Colonic mucosa (tissue), 4 donors: Measurements from ENCODE around the gene ELP4. TPM values are rescaled to one million over a fixed set of nuclear protein-coding genes. Genes with fewer than 3 reads are reported as not detected.

Experiments
- DNase-seq: peaks from one replicate; pipeline ENCODE4 v3.0.0-alpha.2; 2020
- H3K27ac ChIP-seq: fragments of 200-600 bp; one replicate; pipeline ENCODE4 v1.8.0; 2021
- H3K27me3 ChIP-seq: fragments of 200-600 bp; one replicate; pipeline ENCODE4 v1.8.0; 2021
- H3K36me3 ChIP-seq: fragments of 200-600 bp; one replicate; pipeline ENCODE4 v1.8.0; 2021
- H3K4me1 ChIP-seq: fragments of 200-600 bp; one replicate; pipeline ENCODE4 v1.8.0; 2021; ENCODE audit warnings: mild to moderate bottlenecking
- H3K4me3 ChIP-seq: fragments of 200-600 bp; one replicate; pipeline ENCODE4 v1.8.0; 2021
- H3K9ac ChIP-seq, 2 donors: one replicate each; pipeline ENCODE4 v1.7.0; 2013; ENCODE audit warnings: control low read depth in 2 of 2, low read depth in 2 of 2, low read length in 2 of 2
- H3K9me3 ChIP-seq: fragments of 200-600 bp; one replicate; pipeline ENCODE4 v1.8.0; 2021
- intact Hi-C: fragments of 100-400 bp; cut with DNase I; formaldehyde crosslinking; loops from one replicate; pipeline ENCODE4 v1.14.1; 2022
- total RNA-seq, 2 donors: library from RNA; stranded (reverse); fragmentation: NEBNext Ultra II Directional in 1 of 2; extraction: Animal tissue kit (Norgen Biotek cat#: 25700) in 1 of 2; gene quantifications; one replicate each; pipeline ENCODE4 v1.2.1, GENCODE V29; 2021
- TF ChIP-seq, protein P1 (sequence below): fragments of 200-600 bp; IDR thresholded peaks from one replicate; pipeline ENCODE4 v1.8.0; 2022; ENCODE audit warnings: antibody characterized with exemption, mild to moderate bottlenecking
- donor health status: healthy.
- donor health status: DM: no; HTN: no; CAD: no.
- donor health status: DM: no; HTN: no; CAD: no.

Gene ELP4
- total RNA-seq, 2 donors from 2014 or later: 17.0 to 22.8 TPM

DNA sequence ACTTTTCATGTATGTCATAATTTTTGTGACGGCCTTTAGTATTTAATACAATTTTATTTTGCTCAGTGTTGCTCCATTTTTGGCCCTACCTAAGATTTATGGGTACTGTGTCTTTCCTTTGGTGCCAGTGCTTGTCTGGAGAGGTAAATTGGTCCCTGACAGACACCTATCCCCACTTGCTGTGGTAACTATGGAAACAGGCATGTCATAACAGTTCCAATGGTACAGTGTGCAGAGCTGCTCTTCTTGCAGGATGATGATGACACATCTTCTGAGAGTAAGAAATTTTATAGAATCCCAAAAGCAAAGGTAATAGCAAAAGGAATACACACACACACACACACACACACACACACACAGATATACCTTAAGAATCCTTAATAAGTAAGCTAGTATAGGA lies 118.5 kb downstream of the ELP4 start:
- no peak overlapping the region for H3K27ac ChIP-seq
- H3K9me3 ChIP-seq: no peaks in the 10 kb centered on the region
- no peaks in the 10 kb centered on the region for H3K36me3 ChIP-seq
- intact Hi-C loops: no loop called here
- no peak overlapping the region for H3K9ac ChIP-seq
- no peaks in the 10 kb centered on the region for H3K27me3 ChIP-seq
- TF ChIP-seq, protein P1, sequence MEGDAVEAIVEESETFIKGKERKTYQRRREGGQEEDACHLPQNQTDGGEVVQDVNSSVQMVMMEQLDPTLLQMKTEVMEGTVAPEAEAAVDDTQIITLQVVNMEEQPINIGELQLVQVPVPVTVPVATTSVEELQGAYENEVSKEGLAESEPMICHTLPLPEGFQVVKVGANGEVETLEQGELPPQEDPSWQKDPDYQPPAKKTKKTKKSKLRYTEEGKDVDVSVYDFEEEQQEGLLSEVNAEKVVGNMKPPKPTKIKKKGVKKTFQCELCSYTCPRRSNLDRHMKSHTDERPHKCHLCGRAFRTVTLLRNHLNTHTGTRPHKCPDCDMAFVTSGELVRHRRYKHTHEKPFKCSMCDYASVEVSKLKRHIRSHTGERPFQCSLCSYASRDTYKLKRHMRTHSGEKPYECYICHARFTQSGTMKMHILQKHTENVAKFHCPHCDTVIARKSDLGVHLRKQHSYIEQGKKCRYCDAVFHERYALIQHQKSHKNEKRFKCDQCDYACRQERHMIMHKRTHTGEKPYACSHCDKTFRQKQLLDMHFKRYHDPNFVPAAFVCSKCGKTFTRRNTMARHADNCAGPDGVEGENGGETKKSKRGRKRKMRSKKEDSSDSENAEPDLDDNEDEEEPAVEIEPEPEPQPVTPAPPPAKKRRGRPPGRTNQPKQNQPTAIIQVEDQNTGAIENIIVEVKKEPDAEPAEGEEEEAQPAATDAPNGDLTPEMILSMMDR: no peak
- DNase-seq: no peak
- no peaks in the 10 kb centered on the region for H3K4me1 ChIP-seq
- no peak overlapping the region for H3K4me3 ChIP-seq

DNA sequence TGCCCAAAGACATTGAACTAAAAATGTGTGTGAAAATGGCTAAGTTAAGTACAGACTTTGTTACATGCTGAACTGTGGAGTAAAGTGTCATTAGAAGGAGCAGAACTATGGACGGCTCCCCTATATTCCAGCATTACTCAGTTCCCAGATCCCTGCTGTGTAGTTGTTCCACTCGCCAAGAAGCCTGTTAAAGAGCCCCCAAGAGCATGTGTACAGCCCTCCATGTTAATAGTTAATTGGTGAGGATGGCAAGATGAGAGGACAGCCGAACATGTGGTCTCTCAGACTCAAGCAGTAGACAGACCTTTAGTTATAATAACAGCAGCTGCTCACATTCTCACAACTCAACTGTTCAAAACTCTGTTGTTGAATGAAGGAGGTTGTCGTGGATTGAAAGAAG lies 127.4 kb downstream of the ELP4 start:
- Histone ChIP-seq H3K27ac (no peak overlapping the region), H3K9me3 (no peaks in the 10 kb centered on the region), H3K36me3 (no peaks in the 10 kb centered on the region), H3K4me1 (no peaks in the 10 kb centered on the region), H3K4me3 (no peak overlapping the region), H3K9ac (no peak overlapping the region), H3K27me3 (no peaks in the 10 kb centered on the region)
- no peak for DNase-seq
- intact Hi-C loops: no loop called here
- TF ChIP-seq, protein P1: no peak

DNA sequence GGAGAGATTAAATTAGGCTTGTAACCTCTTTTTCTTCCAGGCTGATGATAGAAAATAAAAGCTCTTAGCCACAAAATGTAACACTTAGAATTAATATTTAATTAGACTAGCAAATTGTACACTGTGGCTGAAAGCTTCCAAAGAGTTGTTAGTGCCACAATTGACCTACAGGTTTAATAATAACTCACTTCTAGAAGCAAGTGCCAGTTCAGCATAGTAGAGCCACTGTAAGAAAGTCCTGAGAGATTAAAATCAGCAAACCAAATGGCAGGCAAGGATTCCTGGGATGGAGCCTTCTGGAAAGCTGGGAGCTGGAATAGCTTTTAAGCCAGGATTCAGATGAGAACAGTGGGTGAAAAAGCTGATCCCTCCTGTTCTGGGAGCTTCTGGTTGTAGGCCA lies 131.0 kb downstream of the ELP4 start:
- TF ChIP-seq, protein P1: no peak
- no peak for DNase-seq
- H3K9me3 ChIP-seq: no peaks in the 10 kb centered on the region
- H3K27me3 ChIP-seq: no peaks in the 10 kb centered on the region
- no peak overlapping the region for H3K9ac ChIP-seq
- H3K4me1 ChIP-seq: no peaks in the 10 kb centered on the region
- intact Hi-C loops: loop anchor here (5.0 kb wide), 1 partner anchor 232 kb away; no protein-coding TSS in a partner anchor
- no peaks in the 10 kb centered on the region for H3K36me3 ChIP-seq
- H3K27ac ChIP-seq: no peak overlapping the region
- H3K4me3 ChIP-seq: no peak overlapping the region

DNA sequence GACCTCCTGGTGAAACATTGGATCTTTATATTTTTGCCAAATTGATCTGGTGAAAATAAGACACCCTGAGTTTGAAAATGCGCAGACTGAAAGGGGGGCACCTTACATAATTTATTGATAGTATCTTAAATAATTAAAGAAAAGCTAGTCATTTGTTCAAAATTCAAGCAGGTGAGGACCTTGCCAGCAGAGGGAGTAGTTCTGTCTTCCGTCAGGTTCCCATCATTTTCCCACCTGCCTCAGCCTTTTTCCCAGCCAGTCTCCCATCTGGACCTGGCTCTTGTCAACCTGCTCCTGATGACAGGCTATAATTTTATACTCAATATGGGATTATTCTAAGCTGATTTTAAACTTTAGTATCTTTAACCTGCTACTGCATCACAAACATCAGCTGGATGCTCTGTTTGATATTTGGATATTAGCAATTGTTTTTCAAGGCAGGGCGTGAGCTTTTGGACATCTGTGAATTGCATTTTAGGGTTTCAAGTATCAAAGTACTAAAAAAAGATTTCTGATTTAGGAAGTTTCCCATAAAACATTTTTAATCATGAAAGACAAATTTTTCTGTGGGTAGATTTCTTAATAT lies 132.0 kb downstream of the ELP4 start:
- TF ChIP-seq, protein P1: peak; percentile 36
- intact Hi-C loops: loop anchor here (5.0 kb wide), 1 partner anchor 231 kb away; no protein-coding TSS in a partner anchor
- no peak overlapping the region for H3K4me3 ChIP-seq
- H3K9ac ChIP-seq: no peak overlapping the region
- H3K27me3 ChIP-seq: no peaks in the 10 kb centered on the region
- H3K36me3 ChIP-seq: no peaks in the 10 kb centered on the region
- H3K4me1 ChIP-seq: no peaks in the 10 kb centered on the region
- no peak overlapping the region for H3K27ac ChIP-seq
- H3K9me3 ChIP-seq: no peaks in the 10 kb centered on the region
- DNase-seq: peak; percentile 27

DNA sequence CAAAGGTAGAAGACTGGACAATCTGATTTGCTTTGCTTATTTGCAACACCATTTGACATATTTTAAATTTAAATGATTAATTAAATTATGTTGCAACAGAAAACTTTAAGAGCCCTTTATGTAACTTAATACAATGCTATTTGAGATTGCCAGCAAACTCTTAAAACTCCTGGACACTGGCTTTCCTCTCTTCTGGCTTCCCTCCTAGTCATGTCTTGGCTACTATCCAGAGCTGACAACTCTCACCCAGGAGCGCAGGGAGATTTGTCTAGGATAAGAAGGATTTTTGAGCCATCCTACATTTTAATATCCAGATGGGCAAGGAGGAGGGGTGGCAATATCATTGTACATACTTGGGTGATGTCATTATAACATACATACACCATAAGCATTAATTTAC lies 134.3 kb downstream of the ELP4 start:
- Histone ChIP-seq H3K9ac (no peak overlapping the region), H3K36me3 (no peaks in the 10 kb centered on the region), H3K27me3 (no peaks in the 10 kb centered on the region), H3K27ac (no peak overlapping the region), H3K4me1 (no peaks in the 10 kb centered on the region), H3K4me3 (no peak overlapping the region), H3K9me3 (no peaks in the 10 kb centered on the region)
- intact Hi-C loops: loop anchor here (5.0 kb wide), 1 partner anchor 228 kb away; no protein-coding TSS in a partner anchor
- DNase-seq: no peak
- TF ChIP-seq, protein P1: no peak
